Stimulated activated CD4-positive, alpha-beta T cell treated with anti-CD3 and anti-CD28 coated beads, Interleukin-15, amount 100 ng/mL, for 1 hour (primary cell): ENCODE results near the gene NF2.

ENCODE experiments used
- DNase-seq, 2 donors: peaks; one replicate each; pipeline ENCODE4 v3.0.0-alpha.2; 2020; ENCODE audit warnings: low read depth in 1 of 2, low spot score in 1 of 2

NF2 gene

GRCh38 chr22:29738118-29738815, 134.8 kb downstream of the NF2 start:
- DNase-seq, result no peak

- no peak for DNase-seq
Measured at GRCh38 chr22:29739346-29739875, 136.0 kb downstream of the NF2 start.

- DNase-seq, result no peak
Measured at GRCh38 chr22:29740216-29740615, 136.8 kb downstream of the NF2 start.

GRCh38 chr22:29741926-29742325, 138.5 kb downstream of the NF2 start:
- no peak for DNase-seq

GRCh38 chr22:29742326-29742725, 138.9 kb downstream of the NF2 start:
- no peak for DNase-seq

GRCh38 chr22:29744902-29745301, 141.5 kb downstream of the NF2 start:
- DNase-seq, result no peak

- DNase-seq, result no peak
Measured at GRCh38 chr22:29747832-29748231, 144.4 kb downstream of the NF2 start.
